GM12865 (cell line): ENCODE measurements around the gene TBC1D26.
"Not testable (repeated sequence)": the region's sequence is repeated elsewhere in the genome, so short reads cannot be mapped to it uniquely, and the experiment has no call there.

Experiments used
- DNase-seq: peaks from one replicate; pipeline ENCODE4 v3.0.0; 2010; ENCODE audit warnings: low read depth
- H3K4me3 ChIP-seq: 2 replicates; pipeline ENCODE4 v1.5.1; 2011; ENCODE audit warnings: mild to moderate bottlenecking, low read depth, low read length, control low read depth
- CTCF ChIP-seq: IDR thresholded peaks from 2 replicates; pipeline ENCODE4 v1.5.1; 2011; ENCODE audit warnings: low read length, control low read depth, low read depth, inconsistent platforms; ENCODE audit not compliant: insufficient read depth; ENCODE audit errors: missing control alignments

TBC1D26 gene

GRCh38 chr17:15780188-15780587, 48.1 kb downstream of the TBC1D26 start:
- no peak overlapping the region for H3K4me3 ChIP-seq
- TF ChIP-seq CTCF, result no peak
- no peak for DNase-seq

- TF ChIP-seq CTCF, result no peak
- DNase-seq, result no peak
- no peak overlapping the region for H3K4me3 ChIP-seq
Observed at GRCh38 chr17:15782866-15783265, 50.8 kb downstream of the TBC1D26 start.

GRCh38 chr17:15783461-15783860, 51.4 kb downstream of the TBC1D26 start:
- H3K4me3 ChIP-seq, result no peak overlapping the region
- no peak for DNase-seq
- TF ChIP-seq CTCF, result no peak

GRCh38 chr17:15784351-15784750, 52.3 kb downstream of the TBC1D26 start:
- not testable (repeated sequence) for H3K4me3 ChIP-seq, DNase-seq

GRCh38 chr17:15787363-15788075, 55.4 kb downstream of the TBC1D26 start:
- not testable (repeated sequence) for H3K4me3 ChIP-seq, DNase-seq

GRCh38 chr17:15788365-15788764, 56.3 kb downstream of the TBC1D26 start:
- DNase-seq, H3K4me3 ChIP-seq: not testable (repeated sequence)
